Activated CD8-positive, alpha-beta memory T cell treated with anti-CD3 and anti-CD28 coated beads, Interleukin-2, amount 50 U/mL, for 1 hour (primary cell): ENCODE data around the gene FAM47E.
"Not testable (repeated sequence)": the region's sequence is repeated elsewhere in the genome, so short reads cannot be mapped to it uniquely, and the experiment has no call there.

ENCODE experiments used
- DNase-seq: peaks from one replicate; pipeline ENCODE4 v3.0.0-alpha.2; 2020; ENCODE audit errors: extremely low read depth

FAM47E gene

GRCh38 chr4:76224171-76224570 is 27.4 kb upstream of the FAM47E start:
- DNase-seq, result no peak

GRCh38 chr4:76226418-76226817 is 25.1 kb upstream of the FAM47E start:
- DNase-seq, result no peak

GRCh38 chr4:76232681-76233080 is 18.8 kb upstream of the FAM47E start:
- no peak for DNase-seq

GRCh38 chr4:76233083-76233482 is 18.4 kb upstream of the FAM47E start:
- no peak for DNase-seq

GRCh38 chr4:76233529-76233928 is 18.0 kb upstream of the FAM47E start:
- DNase-seq, result no peak

GRCh38 chr4:76233967-76234678 is 17.4 kb upstream of the FAM47E start:
- DNase-seq, result no peak

GRCh38 chr4:76234679-76235044 is 16.9 kb upstream of the FAM47E start:
- no peak for DNase-seq

- DNase-seq, result no peak
These were observed 16.1 kb upstream of the FAM47E start for GRCh38 chr4:76235407-76235806.

- DNase-seq, result no peak
These were observed 15.6 kb upstream of the FAM47E start for GRCh38 chr4:76235915-76236314.

GRCh38 chr4:76238236-76238635 is 13.3 kb upstream of the FAM47E start:
- no peak for DNase-seq

GRCh38 chr4:76238701-76239100 is 12.8 kb upstream of the FAM47E start:
- no peak for DNase-seq

GRCh38 chr4:76240236-76240635 is 11.3 kb upstream of the FAM47E start:
- DNase-seq, result no peak

GRCh38 chr4:76243877-76244276 is 7.6 kb upstream of the FAM47E start:
- DNase-seq, result not testable (repeated sequence)

- no peak for DNase-seq
These were observed 5.5 kb upstream of the FAM47E start for GRCh38 chr4:76246025-76246424.

- DNase-seq, result no peak
These were observed 4.7 kb upstream of the FAM47E start for GRCh38 chr4:76246852-76247251.

- DNase-seq, result no peak
These were observed 559 bp upstream of the FAM47E start for GRCh38 chr4:76250962-76251361.

GRCh38 chr4:76252271-76252653 is 741 bp downstream of the FAM47E start:
- DNase-seq, result no peak

- no peak for DNase-seq
These were observed 2.0 kb downstream of the FAM47E start for GRCh38 chr4:76253511-76253910.

GRCh38 chr4:76256032-76256431 is 4.5 kb downstream of the FAM47E start:
- no peak for DNase-seq

- DNase-seq, result no peak
These were observed 5.4 kb downstream of the FAM47E start for GRCh38 chr4:76256968-76257367.

- DNase-seq, result no peak
These were observed 6.3 kb downstream of the FAM47E start for GRCh38 chr4:76257824-76258223.

- DNase-seq, result no peak
These were observed 9.1 kb downstream of the FAM47E start for GRCh38 chr4:76260571-76260970.

- DNase-seq, result no peak
These were observed 14.2 kb downstream of the FAM47E start for GRCh38 chr4:76265631-76266218.

- no peak for DNase-seq
These were observed 15.1 kb downstream of the FAM47E start for GRCh38 chr4:76266627-76267026.
